ENCODE data around the gene KATNAL1. TPM values are rescaled to one million over a fixed set of nuclear protein-coding genes. Genes with fewer than 3 reads are reported as not detected.

KATNAL1 gene
- total RNA-seq, 1 experiment from 2014 or later, result 11.2 TPM

DNA sequence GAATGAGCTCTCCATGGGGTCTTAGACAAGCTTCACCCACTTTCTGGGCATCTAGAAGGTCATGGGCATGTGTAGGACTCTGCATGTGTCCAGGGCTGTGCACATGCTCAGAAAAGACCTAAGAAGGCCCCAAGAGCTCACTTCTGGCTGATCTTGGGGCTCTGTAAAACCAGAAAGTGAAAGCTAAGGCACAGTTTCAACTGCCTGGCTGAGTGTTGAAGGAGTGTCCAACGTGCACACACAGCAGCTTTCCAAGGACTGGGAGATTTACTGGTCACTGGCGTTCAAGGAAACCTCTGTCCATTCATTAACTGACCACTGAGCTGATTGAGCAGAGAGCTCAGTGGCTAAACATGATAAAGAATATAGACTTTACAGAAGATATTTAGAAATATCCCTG is 137.9 kb downstream of the KATNAL1 start:
- H3K4me2 ChIP-seq (ENCODE audit: insufficient read depth, insufficient read length, low read length), result no peak overlapping the region
- Mint-ChIP-seq H3K9me3 (no peaks in the 10 kb centered on the region), H3K27me3 (ENCODE audit: low read depth) (no peaks in the 10 kb centered on the region), H3K4me3 (no peak overlapping the region), H3K4me1 (peaks cover 28 to 29% of the 10 kb centered on the region in 2 experiments), H3K36me3 (ENCODE audit: insufficient read depth in 1 of 3, low read depth in 3 of 3) (no peaks in the 10 kb centered on the region), H3K27ac (no peak overlapping the region)
- H2AK5ac ChIP-seq (ENCODE audit: insufficient read length, low read length), result no peak overlapping the region
- H3T11ph ChIP-seq (ENCODE audit: low read length), result no peak overlapping the region
- H3K23ac ChIP-seq (ENCODE audit: insufficient read length, low read depth, low read length), result no peak overlapping the region
- H2BK12ac ChIP-seq (ENCODE audit: insufficient read length, low read depth, low read length), result no peak overlapping the region
- TF ChIP-seq, protein P1, sequence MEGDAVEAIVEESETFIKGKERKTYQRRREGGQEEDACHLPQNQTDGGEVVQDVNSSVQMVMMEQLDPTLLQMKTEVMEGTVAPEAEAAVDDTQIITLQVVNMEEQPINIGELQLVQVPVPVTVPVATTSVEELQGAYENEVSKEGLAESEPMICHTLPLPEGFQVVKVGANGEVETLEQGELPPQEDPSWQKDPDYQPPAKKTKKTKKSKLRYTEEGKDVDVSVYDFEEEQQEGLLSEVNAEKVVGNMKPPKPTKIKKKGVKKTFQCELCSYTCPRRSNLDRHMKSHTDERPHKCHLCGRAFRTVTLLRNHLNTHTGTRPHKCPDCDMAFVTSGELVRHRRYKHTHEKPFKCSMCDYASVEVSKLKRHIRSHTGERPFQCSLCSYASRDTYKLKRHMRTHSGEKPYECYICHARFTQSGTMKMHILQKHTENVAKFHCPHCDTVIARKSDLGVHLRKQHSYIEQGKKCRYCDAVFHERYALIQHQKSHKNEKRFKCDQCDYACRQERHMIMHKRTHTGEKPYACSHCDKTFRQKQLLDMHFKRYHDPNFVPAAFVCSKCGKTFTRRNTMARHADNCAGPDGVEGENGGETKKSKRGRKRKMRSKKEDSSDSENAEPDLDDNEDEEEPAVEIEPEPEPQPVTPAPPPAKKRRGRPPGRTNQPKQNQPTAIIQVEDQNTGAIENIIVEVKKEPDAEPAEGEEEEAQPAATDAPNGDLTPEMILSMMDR (conservative IDR thresholded peaks at IDR 0.05), result no peak
- H3K9ac ChIP-seq (ENCODE audit: extremely low read depth, insufficient read length, low read length), result no peak overlapping the region
- H3K79me2 ChIP-seq (ENCODE audit: insufficient read depth, low read length), result no peaks in the 10 kb centered on the region
- no peak overlapping the region for H3K27ac ChIP-seq (ENCODE audit: insufficient read length, low read depth, low read length)
- H3K18ac ChIP-seq (ENCODE audit: insufficient read length, low read depth, low read length), result no peak overlapping the region
- WGBS (ENCODE audit: extremely low coverage, insufficient read length, low lambda C conversion rate), result no CpG with 5 or more reads among the region's 2 CpGs
- no peak overlapping the region for H4K5ac ChIP-seq (ENCODE audit: insufficient read length, low read depth, low read length)
- no peak overlapping the region for H3K14ac ChIP-seq (ENCODE audit: insufficient read depth, low read length)
- no peak overlapping the region for H4K91ac ChIP-seq (ENCODE audit: insufficient read length, low read depth, low read length)
- no peak overlapping the region for H3K56ac ChIP-seq (ENCODE audit: insufficient read length, low read depth, low read length)
- no peaks in the 10 kb centered on the region for H3K9me3 ChIP-seq (ENCODE audit: control insufficient read depth, low read depth, low read length)
- H3K4ac ChIP-seq (ENCODE audit: low read depth, low read length), result no peak overlapping the region
- H3K27me3 ChIP-seq (ENCODE audit: insufficient read depth, low read length), result no peaks in the 10 kb centered on the region
- no peak overlapping the region for H2AFZ ChIP-seq (ENCODE audit: low read length)
- no peaks in the 10 kb centered on the region for H3K79me1 ChIP-seq (ENCODE audit: insufficient read depth, low read depth, low read length, poor library complexity, severe bottlenecking)
- H2BK15ac ChIP-seq (ENCODE audit: low read depth, low read length), result no peak overlapping the region
- H2BK5ac ChIP-seq (ENCODE audit: insufficient read length, low read length), result no peak overlapping the region
- no peak overlapping the region for H2BK20ac ChIP-seq (ENCODE audit: low read depth, low read length, poor library complexity, severe bottlenecking)
- H2BK120ac ChIP-seq (ENCODE audit: low read depth, low read length, poor library complexity, severe bottlenecking), result no peak overlapping the region
- H3K4me1 ChIP-seq (ENCODE audit: insufficient read depth, low read length), result no peaks in the 10 kb centered on the region
- no peak for DNase-seq
- H3K23me2 ChIP-seq (ENCODE audit: insufficient read length, low read depth, low read length, poor library complexity, severe bottlenecking), result no peaks in the 10 kb centered on the region
- no peak overlapping the region for H4K8ac ChIP-seq (replicated peaks; ENCODE audit: insufficient read length, low read depth, low read length)
- no peaks in the 10 kb centered on the region for H4K20me1 ChIP-seq (ENCODE audit: control insufficient read depth, insufficient read depth, insufficient read length)
